OCI-LY3 (cell line): Measurements from ENCODE around the gene LIN7B.

Source experiments
- H2AFZ ChIP-seq: fragments of 200-600, 300-600 bp; shearing (Covaris generic); 2 replicates; pipeline ENCODE4 v1.6.0; 2014; ENCODE audit warnings: antibody characterized with exemption, low read depth, low read length
- H3K27ac ChIP-seq: fragments of 200-600, 300-600 bp; sonication (generic); 2 replicates; pipeline ENCODE4 v1.5.1; 2014; ENCODE audit warnings: mild to moderate bottlenecking, low read length, moderate library complexity, mixed read lengths
- H3K27me3 ChIP-seq: fragments of 200-600, 300-600 bp; sonication (generic); 2 replicates; pipeline ENCODE4 v1.6.1; 2014; ENCODE audit warnings: low read depth, low read length, mixed read lengths
- H3K36me3 ChIP-seq: fragments of 200-600, 300-600 bp; sonication (generic); replicated peaks from 2 replicates; pipeline ENCODE3; 2014; ENCODE audit warnings: low read depth, low read length, mixed read lengths
- H3K4me1 ChIP-seq: fragments of 300-600, 200-600 bp; sonication (generic); 2 replicates; pipeline ENCODE4 v1.6.1; 2014; ENCODE audit warnings: low read length, mixed read lengths
- H3K4me2 ChIP-seq: fragments of 200-600, 300-600 bp; sonication (generic); 2 replicates; pipeline ENCODE4 v1.6.1; 2014; ENCODE audit warnings: low read length, mixed read lengths
- H3K4me3 ChIP-seq: fragments of 300-600, 200-600 bp; sonication (generic); 2 replicates; pipeline ENCODE4 v1.5.1; 2014; ENCODE audit warnings: antibody characterized with exemption, mild to moderate bottlenecking, low read length, moderate library complexity
- H3K79me2 ChIP-seq: fragments of 300-600, 200-600 bp; shearing (Covaris generic); 2 replicates; pipeline ENCODE4 v1.6.1; 2014; ENCODE audit warnings: mild to moderate bottlenecking, low read length, mixed read lengths
- H3K9ac ChIP-seq: fragments of 300-600, 200-600 bp; shearing (Covaris generic); 2 replicates; pipeline ENCODE4 v1.6.0; 2014; ENCODE audit warnings: mild to moderate bottlenecking, low read length, moderate library complexity
- H3K9me3 ChIP-seq: fragments of 200-600, 300-600 bp; shearing (Covaris generic); 2 replicates; pipeline ENCODE4 v1.6.1; 2014; ENCODE audit warnings: low read length, mixed read lengths; ENCODE audit not compliant: insufficient read depth
- H4K20me1 ChIP-seq: fragments of 200-600, 300-600 bp; sonication (generic); 2 replicates; pipeline ENCODE4 v1.6.1; 2016; ENCODE audit warnings: low read length, mixed read lengths; ENCODE audit not compliant: insufficient read depth
- EZH2phosphoT487 ChIP-seq: fragments of 200-600 bp; shearing (Covaris generic); IDR thresholded peaks from 2 replicates; pipeline ENCODE4 v1.6.1; 2018; ENCODE audit warnings: antibody characterized with exemption, mixed run types, low read depth
- TF ChIP-seq, protein P1 (sequence below): fragments of 200-600, 300-600 bp; sonication (generic); IDR thresholded peaks from 2 replicates; pipeline ENCODE4 v1.5.1; 2014; ENCODE audit warnings: antibody characterized with exemption, low read length, low read depth

LIN7B gene

DNA sequence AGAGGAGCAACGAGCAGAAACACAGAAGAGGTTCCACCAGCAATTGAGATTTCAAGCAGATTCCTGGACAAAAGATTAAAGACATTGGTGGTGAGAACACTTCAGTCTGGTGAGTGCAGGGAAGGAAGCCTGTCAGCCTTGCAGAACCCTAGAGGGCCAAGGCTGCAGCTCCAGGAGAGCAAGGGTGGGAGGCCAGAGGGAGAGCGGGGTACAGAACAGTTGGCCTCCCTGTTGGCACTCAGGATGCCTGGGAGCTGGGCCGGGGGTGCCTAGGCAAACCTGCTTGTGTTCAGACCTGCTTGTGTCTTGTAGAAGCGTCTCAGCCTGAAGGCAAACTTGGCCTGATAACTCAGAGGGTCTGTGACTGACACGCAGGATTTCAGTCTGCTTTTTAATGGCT is 5.1 kb upstream of the LIN7B start:
- TF ChIP-seq EZH2phosphoT487: no peak
- TF ChIP-seq, protein P1, sequence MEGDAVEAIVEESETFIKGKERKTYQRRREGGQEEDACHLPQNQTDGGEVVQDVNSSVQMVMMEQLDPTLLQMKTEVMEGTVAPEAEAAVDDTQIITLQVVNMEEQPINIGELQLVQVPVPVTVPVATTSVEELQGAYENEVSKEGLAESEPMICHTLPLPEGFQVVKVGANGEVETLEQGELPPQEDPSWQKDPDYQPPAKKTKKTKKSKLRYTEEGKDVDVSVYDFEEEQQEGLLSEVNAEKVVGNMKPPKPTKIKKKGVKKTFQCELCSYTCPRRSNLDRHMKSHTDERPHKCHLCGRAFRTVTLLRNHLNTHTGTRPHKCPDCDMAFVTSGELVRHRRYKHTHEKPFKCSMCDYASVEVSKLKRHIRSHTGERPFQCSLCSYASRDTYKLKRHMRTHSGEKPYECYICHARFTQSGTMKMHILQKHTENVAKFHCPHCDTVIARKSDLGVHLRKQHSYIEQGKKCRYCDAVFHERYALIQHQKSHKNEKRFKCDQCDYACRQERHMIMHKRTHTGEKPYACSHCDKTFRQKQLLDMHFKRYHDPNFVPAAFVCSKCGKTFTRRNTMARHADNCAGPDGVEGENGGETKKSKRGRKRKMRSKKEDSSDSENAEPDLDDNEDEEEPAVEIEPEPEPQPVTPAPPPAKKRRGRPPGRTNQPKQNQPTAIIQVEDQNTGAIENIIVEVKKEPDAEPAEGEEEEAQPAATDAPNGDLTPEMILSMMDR: no peak
- Histone ChIP-seq H3K27me3 (no peaks in the 10 kb centered on the region), H3K27ac (no peak overlapping the region), H2AFZ (no peak overlapping the region), H3K79me2 (no peaks in the 10 kb centered on the region), H3K4me1 (peaks cover 5% of the 10 kb centered on the region), H3K4me2 (no peak overlapping the region), H3K4me3 (no peak overlapping the region), H3K9me3 (no peaks in the 10 kb centered on the region), H4K20me1 (peaks cover 28% of the 10 kb centered on the region), H3K9ac (no peak overlapping the region), H3K36me3 (peaks cover 55% of the 10 kb centered on the region)

- H3K9me3 ChIP-seq: no peaks in the 10 kb centered on the region
- H4K20me1 ChIP-seq: peaks cover 25% of the 10 kb centered on the region
- H2AFZ ChIP-seq: no peak overlapping the region
- H3K9ac ChIP-seq: no peak overlapping the region
- H3K4me2 ChIP-seq: no peak overlapping the region
- H3K79me2 ChIP-seq: no peaks in the 10 kb centered on the region
- H3K4me3 ChIP-seq: no peak overlapping the region
- peaks cover 49% of the 10 kb centered on the region for H3K36me3 ChIP-seq
- TF ChIP-seq, protein P1: no peak
- no peak for TF ChIP-seq EZH2phosphoT487
- peaks cover 5% of the 10 kb centered on the region for H3K4me1 ChIP-seq
- H3K27me3 ChIP-seq: no peaks in the 10 kb centered on the region
- no peak overlapping the region for H3K27ac ChIP-seq
Observed at GRCh38 chr19:49109569-49110233, 4.5 kb upstream of the LIN7B start.

GRCh38 chr19:49110567-49110966 is 3.6 kb upstream of the LIN7B start:
- H3K27ac ChIP-seq: no peak overlapping the region
- H3K4me3 ChIP-seq: no peak overlapping the region
- H2AFZ ChIP-seq: no peak overlapping the region
- H3K79me2 ChIP-seq: no peaks in the 10 kb centered on the region
- H3K36me3 ChIP-seq: peaks cover 44% of the 10 kb centered on the region
- peaks cover 25% of the 10 kb centered on the region for H4K20me1 ChIP-seq
- H3K4me2 ChIP-seq: no peak overlapping the region
- TF ChIP-seq, protein P1: no peak
- TF ChIP-seq EZH2phosphoT487: no peak
- no peaks in the 10 kb centered on the region for H3K9me3 ChIP-seq
- H3K4me1 ChIP-seq: peaks cover 5% of the 10 kb centered on the region
- no peak overlapping the region for H3K9ac ChIP-seq
- H3K27me3 ChIP-seq: no peaks in the 10 kb centered on the region

GRCh38 chr19:49111218-49111998 is 2.8 kb upstream of the LIN7B start:
- no peaks in the 10 kb centered on the region for H3K27me3 ChIP-seq
- H4K20me1 ChIP-seq: peaks cover 17% of the 10 kb centered on the region
- H2AFZ ChIP-seq: no peak overlapping the region
- TF ChIP-seq, protein P1: no peak
- no peak for TF ChIP-seq EZH2phosphoT487
- H3K9me3 ChIP-seq: no peaks in the 10 kb centered on the region
- H3K4me3 ChIP-seq: no peak overlapping the region
- peaks cover 36% of the 10 kb centered on the region for H3K36me3 ChIP-seq
- no peak overlapping the region for H3K9ac ChIP-seq
- H3K79me2 ChIP-seq: no peaks in the 10 kb centered on the region
- no peak overlapping the region for H3K4me2 ChIP-seq
- H3K4me1 ChIP-seq: peaks cover 5% of the 10 kb centered on the region
- no peak overlapping the region for H3K27ac ChIP-seq
